Panc1 (cell line): ENCODE measurements around the gene NTRK2. TPM values are rescaled to one million over a fixed set of nuclear protein-coding genes. Genes with fewer than 3 reads are reported as not detected.

Experiments used
- ATAC-seq: fragments of 200-7000 bp; cut with Tn5 transposase; 2 replicates; pipeline ENCODE4 v1.9.1; 2020; ENCODE audit warnings: mild to moderate bottlenecking, moderate library complexity
- BruUV-seq: library from RNA; stranded (reverse); fragments of 400-500 nt; replicated peaks from 2 replicates; lab custom pipeline; 2021; lab: Mats Ljungman, UMichigan
- CTCF ChIA-PET: fragments of 300-600 bp; sonication (Branson Sonifier 250); formaldehyde crosslinking; loops from one replicate; lab custom pipeline; 2022; ENCODE audit warnings: antibody characterized with exemption; lab: Charles Lee
- POLR2A ChIA-PET: fragments of 300-600 bp; sonication (Branson Sonifier 250); formaldehyde crosslinking; loops from one replicate; lab custom pipeline; 2022; ENCODE audit warnings: antibody characterized with exemption; lab: Charles Lee
- DNase-seq: peaks from one replicate; pipeline ENCODE4 v3.0.0-alpha.2; 2010; ENCODE audit warnings: low read depth, low spot score
- H3K27ac ChIP-seq: 2 replicates; pipeline ENCODE4 v1.5.1; 2011; ENCODE audit warnings: mild to moderate bottlenecking, low read length, inconsistent platforms
- H3K27me3 ChIP-seq: fragments of 200-500 bp; sonication (Bioruptor generic); 2 replicates; pipeline ENCODE4 v1.6.0; 2014; ENCODE audit warnings: low read length, inconsistent platforms; ENCODE audit not compliant: control insufficient read depth, insufficient read depth
- H3K36me3 ChIP-seq: fragments of 200-500 bp; sonication (Bioruptor generic); 2 replicates; pipeline ENCODE4 v1.5.1; 2014; ENCODE audit warnings: inconsistent platforms, mild to moderate bottlenecking, low read length, moderate library complexity; ENCODE audit not compliant: control insufficient read depth, insufficient read depth
- H3K4me1 ChIP-seq: 2 replicates; pipeline ENCODE4 v1.5.1; 2011; ENCODE audit warnings: inconsistent platforms, mild to moderate bottlenecking, low read length, moderate library complexity; ENCODE audit not compliant: control insufficient read depth, insufficient read depth
- H3K4me3 ChIP-seq, 2 experiments: 2 replicates each; pipeline ENCODE4 v1.5.1; 2011 to 2012; ENCODE audit warnings: low read depth in 2 of 2, low read length in 2 of 2, mild to moderate bottlenecking in 2 of 2, inconsistent platforms in 1 of 2, moderate library complexity in 1 of 2
- H3K9me3 ChIP-seq: fragments of 200-500 bp; sonication (Bioruptor generic); 2 replicates; pipeline ENCODE4 v1.5.1; 2014; ENCODE audit warnings: low read depth, mild to moderate bottlenecking, inconsistent platforms, low read length, moderate library complexity; ENCODE audit not compliant: control insufficient read depth, insufficient read depth
- POLR2AphosphoS5 ChIP-seq: IDR thresholded peaks from 2 replicates; pipeline ENCODE4 v1.6.1; 2012; ENCODE audit warnings: mild to moderate bottlenecking, low read depth, low read length, moderate library complexity
- SIN3A ChIP-seq: IDR thresholded peaks from 2 replicates; pipeline ENCODE4 v1.6.1; 2012; ENCODE audit warnings: low read depth, mild to moderate bottlenecking, low read length, moderate library complexity, borderline replicate concordance; ENCODE audit not compliant: insufficient read depth
- TCF7L2 ChIP-seq: IDR thresholded peaks from 2 replicates; pipeline ENCODE4 v1.6.1; 2011; ENCODE audit warnings: mild to moderate bottlenecking, low read depth, low read length, inconsistent platforms
- in situ Hi-C: cut with HindIII; loops from 2 replicates; pipeline ENCODE4 v1.10.0; 2016; ENCODE audit warnings: low sequenced_read_pairs, low pct_unique_long_range_greater_than_20kb
- intact Hi-C: fragments of 100-400 bp; cut with micrococcal nuclease; formaldehyde crosslinking; loops from one replicate; pipeline ENCODE4 v1.10.0; 2022; ENCODE audit not compliant: unreplicated experiment
- total RNA-seq: library from RNA; stranded (reverse); gene quantifications from one replicate; pipeline ENCODE4 v1.2.1, GENCODE V29; 2021; ENCODE audit not compliant: unreplicated experiment
- TF ChIP-seq, protein P1 (sequence below), 2 experiments: IDR thresholded peaks; 2 replicates each; pipeline ENCODE4 v1.6.1; 2011 to 2012; ENCODE audit warnings: low read depth in 2 of 2, control low read depth in 1 of 2, low read length in 1 of 2, mild to moderate bottlenecking in 1 of 2, moderate library complexity in 1 of 2; ENCODE audit not compliant: insufficient read depth in 1 of 2
- TF ChIP-seq, protein P2 (sequence below): fragments of 450-650 bp; IDR thresholded peaks from 2 replicates; pipeline ENCODE4 v1.5.1; 2017; ENCODE audit warnings: mild to moderate bottlenecking

The NTRK2 gene
- total RNA-seq, 1 experiment from 2014 or later, result 0.23 TPM

- Histone ChIP-seq H3K27me3 (no peaks in the 10 kb centered on the region), H3K4me1 (no peaks in the 10 kb centered on the region), H3K4me3 (no peak overlapping the region), H3K36me3 (no peaks in the 10 kb centered on the region), H3K27ac (no peak overlapping the region), H3K9me3 (no peaks in the 10 kb centered on the region)
- in situ Hi-C loops, result no loop called here
- no TSS peak for BruUV-seq
- ATAC-seq, result no peak
- intact Hi-C loops, result no loop called here
- ChIA-PET CTCF (no interaction called here), POLR2A (no interaction called here)
- TF ChIP-seq SIN3A (no peak), TCF7L2 (no peak), POLR2AphosphoS5 (no peak)
- TF ChIP-seq, protein P1, sequence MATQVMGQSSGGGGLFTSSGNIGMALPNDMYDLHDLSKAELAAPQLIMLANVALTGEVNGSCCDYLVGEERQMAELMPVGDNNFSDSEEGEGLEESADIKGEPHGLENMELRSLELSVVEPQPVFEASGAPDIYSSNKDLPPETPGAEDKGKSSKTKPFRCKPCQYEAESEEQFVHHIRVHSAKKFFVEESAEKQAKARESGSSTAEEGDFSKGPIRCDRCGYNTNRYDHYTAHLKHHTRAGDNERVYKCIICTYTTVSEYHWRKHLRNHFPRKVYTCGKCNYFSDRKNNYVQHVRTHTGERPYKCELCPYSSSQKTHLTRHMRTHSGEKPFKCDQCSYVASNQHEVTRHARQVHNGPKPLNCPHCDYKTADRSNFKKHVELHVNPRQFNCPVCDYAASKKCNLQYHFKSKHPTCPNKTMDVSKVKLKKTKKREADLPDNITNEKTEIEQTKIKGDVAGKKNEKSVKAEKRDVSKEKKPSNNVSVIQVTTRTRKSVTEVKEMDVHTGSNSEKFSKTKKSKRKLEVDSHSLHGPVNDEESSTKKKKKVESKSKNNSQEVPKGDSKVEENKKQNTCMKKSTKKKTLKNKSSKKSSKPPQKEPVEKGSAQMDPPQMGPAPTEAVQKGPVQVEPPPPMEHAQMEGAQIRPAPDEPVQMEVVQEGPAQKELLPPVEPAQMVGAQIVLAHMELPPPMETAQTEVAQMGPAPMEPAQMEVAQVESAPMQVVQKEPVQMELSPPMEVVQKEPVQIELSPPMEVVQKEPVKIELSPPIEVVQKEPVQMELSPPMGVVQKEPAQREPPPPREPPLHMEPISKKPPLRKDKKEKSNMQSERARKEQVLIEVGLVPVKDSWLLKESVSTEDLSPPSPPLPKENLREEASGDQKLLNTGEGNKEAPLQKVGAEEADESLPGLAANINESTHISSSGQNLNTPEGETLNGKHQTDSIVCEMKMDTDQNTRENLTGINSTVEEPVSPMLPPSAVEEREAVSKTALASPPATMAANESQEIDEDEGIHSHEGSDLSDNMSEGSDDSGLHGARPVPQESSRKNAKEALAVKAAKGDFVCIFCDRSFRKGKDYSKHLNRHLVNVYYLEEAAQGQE (IDR thresholded peaks at IDR 0.05; ENCODE audit: insufficient read depth in 1 of 2, low read depth in 2 of 2, low read length in 1 of 2), result no peak
- TF ChIP-seq, protein P2, sequence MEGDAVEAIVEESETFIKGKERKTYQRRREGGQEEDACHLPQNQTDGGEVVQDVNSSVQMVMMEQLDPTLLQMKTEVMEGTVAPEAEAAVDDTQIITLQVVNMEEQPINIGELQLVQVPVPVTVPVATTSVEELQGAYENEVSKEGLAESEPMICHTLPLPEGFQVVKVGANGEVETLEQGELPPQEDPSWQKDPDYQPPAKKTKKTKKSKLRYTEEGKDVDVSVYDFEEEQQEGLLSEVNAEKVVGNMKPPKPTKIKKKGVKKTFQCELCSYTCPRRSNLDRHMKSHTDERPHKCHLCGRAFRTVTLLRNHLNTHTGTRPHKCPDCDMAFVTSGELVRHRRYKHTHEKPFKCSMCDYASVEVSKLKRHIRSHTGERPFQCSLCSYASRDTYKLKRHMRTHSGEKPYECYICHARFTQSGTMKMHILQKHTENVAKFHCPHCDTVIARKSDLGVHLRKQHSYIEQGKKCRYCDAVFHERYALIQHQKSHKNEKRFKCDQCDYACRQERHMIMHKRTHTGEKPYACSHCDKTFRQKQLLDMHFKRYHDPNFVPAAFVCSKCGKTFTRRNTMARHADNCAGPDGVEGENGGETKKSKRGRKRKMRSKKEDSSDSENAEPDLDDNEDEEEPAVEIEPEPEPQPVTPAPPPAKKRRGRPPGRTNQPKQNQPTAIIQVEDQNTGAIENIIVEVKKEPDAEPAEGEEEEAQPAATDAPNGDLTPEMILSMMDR, result no peak
- no peak for DNase-seq
These were observed 259.5 kb downstream of the NTRK2 start for GRCh38 chr9:84929068-84929467.

- H3K36me3 ChIP-seq, result no peaks in the 10 kb centered on the region
- ATAC-seq (no peak), DNase-seq (no peak)
- no peaks in the 10 kb centered on the region for H3K9me3 ChIP-seq
- H3K4me1 ChIP-seq, result no peaks in the 10 kb centered on the region
- H3K4me3 ChIP-seq, result no peak overlapping the region
- H3K27ac ChIP-seq, result no peak overlapping the region
- BruUV-seq, result no TSS peak
- H3K27me3 ChIP-seq, result no peaks in the 10 kb centered on the region
- in situ Hi-C loops, result no loop called here
- TF ChIP-seq, protein P2, result no peak
- TF ChIP-seq POLR2AphosphoS5 (no peak), SIN3A (no peak), TCF7L2 (no peak)
- TF ChIP-seq, protein P1 (IDR thresholded peaks at IDR 0.05; ENCODE audit: insufficient read depth in 1 of 2, low read depth in 2 of 2, low read length in 1 of 2), result no peak
- POLR2A ChIA-PET, result no interaction called here
- intact Hi-C loops, result no loop called here
- CTCF ChIA-PET, result no interaction called here
These were observed 263.5 kb downstream of the NTRK2 start for GRCh38 chr9:84932915-84933527.
